GM21717 (cell line): ENCODE measurements around the gene CFI.

Source experiments
- ATAC-seq: cut with Tn5 transposase; IDR thresholded peaks from one replicate; pipeline ENCODE4 v1.9.1; 2021; ENCODE audit warnings: mild to moderate bottlenecking, moderate library complexity; ENCODE audit not compliant: unreplicated experiment

CFI gene

DNA sequence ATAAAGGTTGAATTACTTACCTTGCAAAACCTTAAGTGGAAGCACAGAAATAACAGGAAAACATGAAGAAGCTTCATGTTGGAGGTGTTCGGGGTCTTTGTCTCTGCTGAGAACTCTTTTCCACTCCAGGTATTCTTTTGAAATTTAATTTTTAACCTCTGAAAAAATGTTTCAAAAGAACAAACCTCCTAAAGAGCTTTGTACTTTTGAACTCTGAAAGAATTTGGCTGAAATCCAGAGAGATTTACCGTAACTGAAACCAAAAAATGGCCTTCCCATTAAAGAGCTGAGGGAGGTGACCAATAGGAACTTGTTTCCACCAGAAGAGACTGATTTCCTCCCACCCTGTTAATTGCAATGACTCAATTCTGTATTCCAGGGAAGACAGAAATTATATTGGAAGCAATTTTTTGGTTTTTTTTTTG, at the start of gene CFI:
Gene CFI, minus strand, starts transcription at position 105 of the 425 bp plus-strand sequence. Its CDS starts 28 bp downstream, at position 77.
- no peak for ATAC-seq

DNA sequence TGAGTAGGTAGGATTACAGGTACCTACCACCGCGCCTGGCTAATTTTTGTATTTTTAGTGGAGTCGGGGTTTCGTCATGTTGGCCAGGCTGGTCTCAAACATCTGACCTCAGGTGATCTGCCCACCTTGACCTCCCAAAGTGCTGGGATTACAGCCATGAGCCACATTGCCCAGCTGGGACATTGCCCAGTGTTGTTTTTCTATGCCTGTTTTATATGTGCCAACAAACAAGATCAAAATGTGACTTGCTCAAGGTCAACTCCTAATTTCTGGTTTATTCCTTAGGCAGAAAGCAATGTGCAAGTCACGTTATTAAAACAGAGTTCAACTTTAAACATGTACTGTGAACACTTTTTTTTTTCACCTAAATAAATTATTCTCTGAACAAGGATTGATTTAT, 48.8 kb upstream of the CFI start:
- no peak for ATAC-seq

DNA sequence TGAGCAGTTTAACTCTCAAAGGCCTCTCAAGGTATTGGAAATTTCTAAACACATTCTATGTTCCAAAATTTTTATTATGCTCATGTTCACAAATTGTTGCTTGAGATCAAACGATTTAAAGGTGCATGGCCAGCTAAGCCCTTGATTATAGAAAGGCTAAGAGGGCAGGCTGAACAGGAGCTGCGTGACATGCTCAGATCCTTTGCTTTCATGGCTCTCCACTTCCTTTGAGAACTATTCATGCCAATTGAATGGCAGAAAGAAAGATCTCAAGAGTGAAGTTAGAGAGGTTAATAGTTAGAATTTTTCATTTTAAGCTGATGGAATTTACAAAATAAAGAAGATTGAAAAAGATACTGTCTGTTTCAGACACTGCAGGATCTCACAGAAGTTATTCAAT, 46.7 kb upstream of the CFI start:
- ATAC-seq, result no peak

DNA sequence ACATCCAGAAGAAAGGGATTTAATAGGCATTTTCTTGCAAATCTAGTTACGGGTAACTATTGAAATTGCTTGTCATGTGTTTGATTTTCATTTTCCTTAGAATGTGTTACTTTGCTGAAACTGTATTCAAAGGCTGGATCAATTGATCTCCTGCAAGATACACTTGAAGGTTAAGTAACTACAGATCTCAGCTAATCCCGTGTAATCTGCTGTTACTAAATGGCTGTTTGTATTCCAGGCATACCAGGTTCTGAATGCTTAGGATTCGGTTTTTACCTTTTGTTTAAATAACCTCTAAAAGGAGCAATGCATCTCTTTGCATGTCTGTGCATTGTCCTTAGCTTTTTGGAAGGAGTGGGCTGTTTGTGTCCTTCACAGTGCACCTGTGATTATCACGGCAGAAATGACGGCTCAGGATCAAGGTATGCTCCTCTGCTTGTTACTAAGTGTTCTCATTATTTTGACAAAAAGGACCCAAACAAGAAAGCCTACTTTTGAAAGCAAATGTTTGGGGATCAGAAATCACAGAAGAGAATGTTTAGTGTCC, 46.2 kb upstream of the CFI start, which contains the start of gene LRIT3:
Gene LRIT3, plus strand, starts transcription at position 212 of the 547 bp plus-strand sequence. Its CDS starts 95 bp downstream, at position 307.
- ATAC-seq, result no peak

DNA sequence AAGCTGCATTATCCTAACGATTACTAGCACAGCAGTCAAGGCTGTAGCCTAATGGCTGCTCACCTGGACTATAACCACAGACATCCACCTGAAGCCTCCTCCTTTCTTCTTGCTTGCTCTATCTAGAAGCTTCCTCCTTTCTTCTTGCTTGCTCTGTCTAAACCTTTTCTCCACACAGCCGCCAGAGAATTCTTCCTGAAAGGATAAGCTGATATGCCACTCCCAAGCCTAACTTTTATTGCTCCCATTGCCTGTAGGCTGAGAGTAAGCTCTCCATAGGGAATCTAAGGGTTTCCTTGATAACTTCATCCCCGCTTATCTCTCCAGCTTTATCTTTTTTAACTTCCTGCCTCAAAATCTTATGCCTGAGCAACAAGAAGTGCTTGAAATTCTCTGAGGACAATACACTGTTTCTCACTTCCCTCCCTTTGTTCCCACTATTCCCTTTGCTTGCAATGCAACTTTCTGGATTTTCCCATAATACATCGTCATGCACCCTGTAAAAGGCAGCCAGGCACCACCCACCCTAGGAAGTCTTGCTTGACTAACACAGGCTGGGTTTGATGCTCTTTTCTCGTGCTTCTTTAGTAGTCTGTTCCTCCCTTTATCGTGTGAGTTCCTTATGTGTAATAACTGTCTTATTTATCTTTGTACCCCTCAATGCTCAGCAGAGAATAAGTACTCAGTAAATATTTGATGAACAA, 44.7 kb upstream of the CFI start:
- ATAC-seq, result no peak

DNA sequence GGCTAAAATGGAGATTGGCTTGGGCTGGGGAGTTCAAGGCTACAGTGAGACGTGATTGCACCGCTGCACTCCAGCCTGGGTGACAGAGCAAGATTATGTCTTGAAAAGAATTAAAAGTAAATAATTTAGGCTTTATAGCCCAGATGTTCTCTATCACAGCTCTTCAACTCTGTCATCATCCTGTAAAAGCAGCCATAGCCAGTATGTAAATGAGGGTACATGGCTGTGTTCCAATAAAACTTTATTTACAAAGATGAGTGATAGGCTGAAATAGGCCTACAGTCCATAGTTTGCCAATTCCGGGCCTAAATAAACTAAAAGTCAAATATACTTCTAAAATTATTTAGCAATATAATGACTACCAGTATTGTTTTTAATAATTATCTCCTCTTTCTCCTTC, 35.2 kb upstream of the CFI start:
- no peak for ATAC-seq

DNA sequence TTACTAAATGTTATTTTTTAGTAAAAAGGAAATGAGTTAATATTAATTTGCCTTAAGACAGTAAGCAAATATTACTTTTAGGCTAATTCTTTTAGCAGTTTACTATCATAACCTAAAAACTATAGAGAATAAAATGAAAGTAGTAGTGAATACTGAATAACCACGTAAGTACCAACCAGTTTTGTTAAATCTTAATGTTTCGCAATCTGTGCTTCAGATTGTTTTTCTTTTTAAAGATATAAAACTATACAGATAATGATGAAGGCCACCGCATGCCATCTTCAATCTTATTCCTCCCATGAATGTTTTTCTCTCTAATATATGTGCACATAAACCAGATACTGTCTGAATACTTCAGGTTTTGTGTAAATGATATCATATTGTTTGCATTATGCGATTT, 32.0 kb upstream of the CFI start:
- ATAC-seq, result no peak

DNA sequence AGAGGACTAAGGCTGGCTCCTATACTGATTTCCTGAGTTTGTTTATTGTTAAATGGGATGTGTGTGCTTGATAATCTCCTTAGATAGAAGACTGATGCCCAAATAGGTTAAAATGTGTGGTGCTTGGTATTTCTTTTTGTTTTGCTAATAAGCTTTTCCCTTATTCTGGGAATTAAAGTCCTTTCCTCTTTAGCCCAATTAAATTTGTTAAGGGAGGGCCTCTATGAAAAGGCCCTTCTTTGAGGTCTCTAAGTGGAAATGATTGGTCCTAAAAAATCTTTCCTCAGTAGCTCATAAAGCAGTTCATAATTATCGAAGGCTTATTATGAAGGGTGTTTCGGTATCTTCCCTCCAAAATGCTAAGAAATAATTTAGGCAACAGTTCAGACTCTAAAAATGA, 25.9 kb upstream of the CFI start, which contains the start of gene RRH:
Gene RRH, plus strand, starts transcription at position 301 of the 400 bp plus-strand sequence. Its CDS starts 56 bp downstream, at position 357.
- no peak for ATAC-seq

DNA sequence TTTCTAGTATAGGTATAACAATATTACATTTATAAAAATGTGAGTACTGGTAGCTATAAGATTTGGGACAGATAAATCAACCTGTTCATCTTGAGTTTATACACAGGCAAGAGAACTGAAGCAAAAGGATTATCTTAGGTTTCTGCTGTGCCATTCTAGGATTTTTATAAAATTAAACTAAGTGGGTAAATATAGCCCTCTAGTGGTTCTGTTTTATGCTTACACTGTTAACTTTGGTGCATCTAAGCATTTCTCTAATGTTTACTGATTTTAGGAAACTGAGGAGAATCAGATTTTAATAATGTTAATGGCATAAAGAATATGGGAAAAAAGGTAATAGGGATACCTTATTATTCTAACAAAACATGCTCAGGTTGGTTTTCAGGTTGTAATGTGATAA, 24.9 kb upstream of the CFI start:
- no peak for ATAC-seq

DNA sequence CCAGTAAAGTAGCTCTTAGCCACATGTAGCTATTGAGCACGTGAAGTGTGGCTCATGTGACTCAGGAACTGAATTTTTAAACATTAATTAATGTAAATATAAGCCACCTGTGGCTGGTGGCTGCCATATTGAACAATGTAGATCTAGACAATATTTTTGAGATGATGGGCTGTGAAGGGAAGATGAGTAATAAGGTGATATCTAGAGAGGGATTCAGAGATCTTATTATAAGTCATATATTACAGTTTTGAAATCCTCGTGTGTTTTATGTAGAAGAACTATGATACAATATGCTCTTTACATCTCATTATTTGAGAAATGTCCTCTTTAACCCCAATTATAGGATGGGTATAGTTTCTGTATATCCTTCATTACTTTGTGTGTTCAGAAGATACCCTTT, 19.4 kb upstream of the CFI start:
- no peak for ATAC-seq

DNA sequence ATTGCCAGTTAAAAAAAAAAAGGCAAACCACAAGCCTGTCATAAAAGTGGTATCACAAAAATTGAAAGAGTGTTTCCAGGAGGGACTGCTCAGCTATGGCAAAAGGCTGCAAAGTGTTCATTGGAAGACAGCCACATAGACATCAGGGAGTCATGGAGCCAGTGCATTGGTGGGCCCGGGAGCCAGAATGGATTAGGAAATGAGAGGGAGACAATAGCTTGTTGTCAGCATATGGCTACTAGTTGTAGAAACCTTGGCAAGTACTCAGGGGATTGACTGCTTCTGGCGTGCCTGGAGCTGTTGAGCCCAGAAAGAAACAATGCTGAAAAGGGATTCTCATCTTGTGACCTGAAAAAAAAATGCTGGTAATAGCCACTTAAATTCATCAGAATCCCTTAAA, 18.8 kb upstream of the CFI start:
- ATAC-seq, result no peak

DNA sequence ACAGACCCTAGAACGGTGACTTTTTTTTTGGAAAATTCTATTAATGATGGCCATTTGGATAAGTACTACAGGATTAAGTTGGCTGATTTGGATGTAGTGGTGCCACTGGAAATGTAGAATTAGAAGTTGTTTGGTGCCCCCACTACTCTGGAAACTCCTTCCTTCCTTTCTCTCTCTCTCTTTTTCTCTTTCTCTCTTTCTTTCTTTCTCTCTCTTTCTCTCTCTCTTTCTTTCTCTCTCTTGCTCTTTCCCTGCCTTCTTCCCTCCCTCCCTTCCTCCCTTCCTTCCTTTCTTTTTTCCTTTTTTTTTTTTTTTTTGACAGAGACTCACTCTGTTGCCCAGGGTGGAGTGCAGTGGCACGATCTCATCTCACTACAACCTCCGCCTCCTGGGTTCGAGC, 16.5 kb upstream of the CFI start:
- no peak for ATAC-seq

DNA sequence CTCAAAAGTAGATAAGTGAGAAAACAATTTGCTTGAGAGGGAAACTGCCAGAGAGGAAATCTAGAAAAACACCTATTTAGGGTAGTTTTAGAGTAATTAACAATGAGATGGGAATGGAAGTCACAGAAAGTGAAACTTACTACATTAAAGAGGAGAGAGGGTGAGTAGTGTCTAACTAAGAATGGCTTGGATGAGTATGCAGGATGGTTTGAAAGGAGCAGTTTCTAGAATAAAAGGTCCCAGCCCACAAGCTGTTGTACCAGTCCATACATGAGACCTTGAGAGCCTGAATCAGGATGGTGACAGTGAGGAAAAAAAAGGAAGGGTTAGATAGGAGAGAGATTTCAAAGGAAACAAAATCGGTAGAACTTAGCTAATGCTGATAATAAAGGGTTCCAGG, 15.1 kb upstream of the CFI start:
- ATAC-seq, result no peak

DNA sequence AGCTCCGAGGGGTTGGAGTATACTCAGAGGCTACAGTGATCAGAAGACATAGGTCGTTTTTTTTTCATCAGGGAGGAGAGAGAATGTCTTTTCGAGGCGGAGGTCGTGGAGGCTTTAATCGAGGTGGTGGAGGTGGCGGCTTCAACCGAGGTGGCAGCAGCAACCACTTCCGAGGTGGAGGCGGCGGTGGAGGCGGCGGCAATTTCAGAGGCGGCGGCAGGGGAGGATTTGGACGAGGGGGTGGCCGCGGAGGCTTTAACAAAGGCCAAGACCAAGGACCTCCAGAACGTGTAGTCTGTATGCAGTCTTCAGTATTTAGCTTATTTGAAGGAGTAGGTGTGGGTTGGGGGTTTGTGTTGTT, 14.3 kb upstream of the CFI start:
- ATAC-seq, result no peak

DNA sequence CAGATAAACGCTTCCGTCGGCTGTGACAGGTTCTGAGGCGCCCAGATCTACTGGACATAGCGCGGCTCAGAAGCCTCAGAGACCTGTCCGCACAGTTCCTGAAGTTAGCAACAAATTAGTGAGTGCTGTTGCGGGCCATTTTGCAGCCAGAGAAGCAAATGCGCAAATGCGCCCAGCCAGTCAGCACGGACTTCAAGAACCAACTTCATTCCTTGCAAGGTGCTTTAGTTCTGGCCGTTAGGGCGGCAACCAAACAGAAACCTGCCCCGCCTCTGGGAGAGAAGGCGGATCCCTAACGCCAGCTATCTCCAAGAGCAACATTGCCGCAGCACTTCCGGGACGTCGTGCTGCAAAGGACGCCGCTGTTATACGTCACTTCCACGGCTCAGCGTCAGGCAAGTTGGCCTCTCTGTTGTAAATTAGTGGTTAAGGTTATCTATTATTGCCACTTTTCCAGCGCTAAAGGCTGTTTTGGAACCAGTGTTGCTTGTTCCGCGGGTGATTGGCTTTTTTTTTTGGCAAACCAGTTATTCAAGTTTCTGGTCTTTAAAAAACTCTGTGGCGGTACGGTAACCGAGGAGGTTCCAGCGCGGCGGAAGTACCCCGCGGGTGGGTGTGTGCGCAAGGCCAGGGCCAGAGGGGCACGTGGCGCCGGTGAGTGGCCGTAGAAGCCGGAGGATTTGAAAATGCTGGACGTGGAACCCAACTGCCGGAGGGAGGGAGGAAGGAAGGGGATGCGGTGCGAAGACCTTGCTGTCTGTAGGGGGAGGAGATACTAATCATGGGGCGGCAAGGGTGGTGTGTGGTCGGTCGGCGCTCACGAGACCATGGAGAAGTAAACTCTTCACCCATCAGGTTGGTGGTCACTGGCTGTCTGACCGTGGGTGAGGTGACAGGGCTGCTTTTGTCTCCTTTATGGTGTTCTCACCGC, 13.6 kb upstream of the CFI start, which contains the start of gene GAR1:
Gene GAR1, plus strand, starts transcription at position 612 of the 931 bp plus-strand sequence. CDS start 403 bp downstream, outside the sequence.
- ATAC-seq, result peak; percentile 100

DNA sequence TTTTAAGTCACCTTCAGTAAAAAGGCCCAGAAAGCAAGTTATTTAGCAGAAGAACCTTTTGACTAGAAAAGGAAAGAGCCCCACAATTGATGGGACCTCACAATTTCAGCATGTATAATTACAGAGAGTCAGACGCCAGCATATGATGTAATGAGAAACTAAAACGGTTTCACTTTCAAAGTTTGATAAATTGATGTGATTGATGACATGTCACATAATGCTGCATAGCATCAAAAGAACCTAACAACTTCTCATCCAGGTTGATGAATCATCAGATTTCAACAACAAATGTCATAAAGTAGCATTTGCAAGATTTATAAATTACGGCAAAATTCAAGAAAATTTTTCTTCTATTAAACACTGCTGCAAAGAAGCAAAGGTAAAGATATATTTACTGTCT, 9.9 kb upstream of the CFI start:
- no peak for ATAC-seq

DNA sequence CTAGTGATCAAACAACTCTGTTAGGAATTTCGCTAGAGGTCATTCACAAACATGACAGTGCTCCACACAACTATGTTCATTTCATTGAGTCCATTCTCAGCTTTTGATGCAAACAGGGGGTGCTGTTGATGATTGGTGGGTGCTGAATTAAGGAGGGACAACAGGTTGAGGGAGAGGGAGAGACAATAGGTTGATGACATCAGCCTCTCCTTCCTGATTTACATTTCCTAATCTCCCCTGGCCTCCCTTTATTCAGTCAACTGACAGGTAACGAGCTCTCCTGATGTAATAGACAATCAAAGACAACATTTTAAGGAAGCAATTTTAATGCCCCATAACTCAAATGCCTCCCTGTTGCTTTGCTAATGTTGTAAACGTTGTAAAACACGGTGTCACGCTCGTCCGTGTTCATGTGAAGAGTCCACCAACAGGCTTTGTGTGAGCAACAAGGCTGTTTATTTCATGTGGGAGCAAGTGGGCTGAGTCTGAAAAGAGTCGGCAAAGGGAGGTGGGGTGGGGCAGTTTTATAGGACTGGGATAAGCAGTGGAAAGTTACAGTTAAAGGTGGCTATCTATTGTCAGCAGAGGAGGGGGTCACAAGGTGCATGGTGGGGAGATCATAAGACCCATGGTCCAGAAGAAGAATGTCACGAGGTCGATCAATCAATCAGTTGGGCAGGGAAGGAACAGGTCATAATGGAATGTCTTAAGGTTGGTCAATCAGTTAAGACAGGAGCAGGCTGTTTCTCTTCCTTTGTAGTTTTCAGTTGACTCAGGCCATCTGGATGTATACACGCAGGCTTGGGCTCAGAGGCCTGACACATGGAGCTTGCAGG, 9.0 kb upstream of the CFI start:
- no peak for ATAC-seq

DNA sequence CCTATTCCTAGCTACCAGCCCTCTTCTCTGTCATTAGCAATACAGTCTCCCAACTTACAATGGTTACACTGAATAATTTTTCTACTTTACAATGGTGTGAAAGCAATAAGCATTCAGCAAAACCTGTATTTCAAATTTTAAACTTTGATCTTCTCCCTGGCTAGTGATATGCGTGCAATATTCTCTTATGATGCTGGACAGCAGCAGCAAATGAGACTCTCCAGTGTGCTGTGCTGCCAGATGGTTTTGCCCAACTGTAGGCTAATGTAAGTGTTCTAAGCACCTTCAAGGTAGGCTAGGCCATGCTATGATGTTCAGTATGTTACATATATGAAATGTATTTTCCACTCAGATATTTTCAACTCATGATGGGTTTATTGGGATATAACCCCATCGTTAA, 7.9 kb upstream of the CFI start:
- no peak for ATAC-seq

DNA sequence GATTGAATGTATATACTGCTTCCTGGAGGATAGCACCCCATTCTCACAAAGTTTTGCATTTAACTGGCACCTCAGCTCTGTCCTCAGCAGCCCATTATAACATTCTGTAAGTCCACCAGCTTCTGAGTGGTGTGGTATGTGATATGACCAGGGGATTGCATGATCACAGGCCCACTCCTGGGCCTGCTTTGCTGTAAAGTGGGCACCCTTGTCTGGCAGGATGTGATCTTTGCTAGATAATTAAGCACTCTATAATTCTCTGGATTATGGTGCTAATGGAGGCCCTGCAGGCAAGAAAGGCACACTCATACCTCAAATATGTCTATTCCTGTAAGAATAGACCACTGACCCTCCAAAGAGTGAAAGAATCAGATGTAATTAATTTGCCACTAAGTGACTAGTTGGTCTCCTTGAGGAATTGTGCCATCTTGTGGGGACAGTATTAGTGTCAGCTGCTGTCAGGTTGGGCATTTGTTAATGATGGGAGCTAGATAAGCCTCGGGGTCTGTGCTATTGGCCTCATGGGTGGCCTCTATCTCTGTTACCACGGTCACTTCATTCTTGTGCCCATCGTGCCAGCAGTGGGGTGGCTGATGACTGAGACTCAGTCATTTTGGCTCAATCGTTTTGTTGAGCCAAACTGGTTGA, 2.2 kb upstream of the CFI start:
- no peak for ATAC-seq

DNA sequence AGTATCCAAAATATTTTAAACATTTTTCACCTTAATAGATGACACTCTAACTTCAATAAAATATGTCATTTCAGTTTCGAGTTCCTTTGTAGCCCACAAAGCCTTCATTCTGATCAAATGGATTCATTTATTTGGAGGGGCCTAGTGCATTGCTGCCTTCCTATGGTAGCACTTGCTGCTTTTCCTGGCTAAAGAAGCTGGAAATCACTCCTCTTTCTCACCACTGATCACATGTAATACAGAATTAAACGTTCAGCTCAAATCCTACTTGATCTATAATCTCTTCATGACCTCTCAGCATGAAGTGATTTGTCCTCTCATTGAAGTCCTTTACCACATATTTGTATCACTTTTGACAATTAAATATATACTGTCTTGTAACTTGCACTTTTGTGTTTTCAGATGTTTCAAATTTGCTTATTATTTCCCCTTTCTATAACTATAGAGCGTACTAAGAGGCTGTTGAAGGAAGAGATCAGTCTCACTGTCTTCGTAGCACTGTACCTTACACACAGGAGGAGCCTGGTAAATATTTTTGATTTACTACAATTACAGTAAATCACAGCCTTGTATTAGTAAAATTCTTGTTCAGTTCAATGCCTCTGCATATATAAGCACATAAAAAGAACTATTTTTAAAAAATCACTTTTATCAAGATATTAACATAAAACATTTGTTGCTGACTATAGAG, 555 bp downstream of the CFI start:
- no peak for ATAC-seq
